D721Med (cell line): ENCODE measurements around the gene LLPH.

Experiments used
- DNase-seq: peaks from one replicate; pipeline ENCODE4 v3.0.0; 2011; ENCODE audit warnings: low spot score; ENCODE audit not compliant: insufficient read length
- FAIRE-seq: peaks from 2 replicates; lab custom pipeline; 2011; peaks lifted over from hg19 to GRCh38; lab: Jason Lieb, UNC
- TF ChIP-seq, protein P1 (sequence below): IDR thresholded peaks from 2 replicates; pipeline ENCODE4 v1.5.1; 2012; ENCODE audit warnings: mild to moderate bottlenecking, control low read depth; ENCODE audit not compliant: insufficient read depth; ENCODE audit errors: missing control alignments

The LLPH gene

DNA sequence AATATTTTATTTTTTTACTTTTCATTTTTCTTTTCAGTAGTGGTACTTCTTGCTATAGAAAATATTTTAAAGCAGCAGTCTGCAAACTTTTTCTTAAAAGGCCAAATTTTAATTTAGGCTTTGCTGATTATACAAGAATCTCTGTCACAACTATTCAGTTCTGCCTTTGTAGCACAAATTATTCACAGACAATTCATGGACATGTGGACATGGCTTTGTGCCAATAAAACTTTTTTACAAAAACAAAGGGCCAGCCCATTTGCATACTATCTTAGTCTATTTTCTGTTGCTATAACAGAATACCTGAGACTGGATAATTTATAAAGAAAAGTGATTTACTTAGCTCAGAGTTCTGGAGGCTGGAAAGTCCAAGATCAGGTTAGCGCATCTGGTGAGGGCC lies 17.1 kb downstream of the LLPH start:
- DNase-seq (no peak), FAIRE-seq (no peak)
- TF ChIP-seq, protein P1, sequence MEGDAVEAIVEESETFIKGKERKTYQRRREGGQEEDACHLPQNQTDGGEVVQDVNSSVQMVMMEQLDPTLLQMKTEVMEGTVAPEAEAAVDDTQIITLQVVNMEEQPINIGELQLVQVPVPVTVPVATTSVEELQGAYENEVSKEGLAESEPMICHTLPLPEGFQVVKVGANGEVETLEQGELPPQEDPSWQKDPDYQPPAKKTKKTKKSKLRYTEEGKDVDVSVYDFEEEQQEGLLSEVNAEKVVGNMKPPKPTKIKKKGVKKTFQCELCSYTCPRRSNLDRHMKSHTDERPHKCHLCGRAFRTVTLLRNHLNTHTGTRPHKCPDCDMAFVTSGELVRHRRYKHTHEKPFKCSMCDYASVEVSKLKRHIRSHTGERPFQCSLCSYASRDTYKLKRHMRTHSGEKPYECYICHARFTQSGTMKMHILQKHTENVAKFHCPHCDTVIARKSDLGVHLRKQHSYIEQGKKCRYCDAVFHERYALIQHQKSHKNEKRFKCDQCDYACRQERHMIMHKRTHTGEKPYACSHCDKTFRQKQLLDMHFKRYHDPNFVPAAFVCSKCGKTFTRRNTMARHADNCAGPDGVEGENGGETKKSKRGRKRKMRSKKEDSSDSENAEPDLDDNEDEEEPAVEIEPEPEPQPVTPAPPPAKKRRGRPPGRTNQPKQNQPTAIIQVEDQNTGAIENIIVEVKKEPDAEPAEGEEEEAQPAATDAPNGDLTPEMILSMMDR = no peak

GRCh38 chr12:66111605-66112004 lies 18.9 kb downstream of the LLPH start:
- DNase-seq (no peak), FAIRE-seq (no peak)
- TF ChIP-seq, protein P1 = no peak

GRCh38 chr12:66109056-66109455 lies 21.5 kb downstream of the LLPH start:
- no peak for FAIRE-seq
- no peak for DNase-seq

DNA sequence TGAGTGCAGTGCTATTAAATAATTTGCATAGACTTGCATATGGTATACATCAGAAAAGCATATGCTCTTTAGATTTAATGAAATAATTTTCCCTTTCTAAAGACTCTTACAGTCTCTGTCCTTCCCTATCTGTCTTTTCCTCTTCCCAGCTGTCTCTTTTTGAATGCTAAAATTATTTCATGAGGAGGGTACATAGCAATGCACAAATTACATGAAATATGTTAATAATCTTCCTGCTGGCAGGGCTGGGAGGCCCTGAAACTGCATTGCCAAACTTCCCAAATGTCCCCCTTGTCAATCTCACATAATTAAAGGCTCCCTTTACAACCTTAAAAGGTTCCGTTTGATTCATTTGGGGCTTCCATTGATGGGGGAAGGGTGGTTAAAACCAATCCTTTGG lies 22.2 kb downstream of the LLPH start:
- FAIRE-seq = no peak
- no peak for DNase-seq
- TF ChIP-seq, protein P1 = no peak

More at GRCh38 chr12:66109056-66109455, 21.5 kb downstream of the LLPH start:
- TF ChIP-seq, protein P1 = no peak

- DNase-seq (no peak), FAIRE-seq (peak; percentile 53)
- TF ChIP-seq, protein P1 = peak; percentile 64
Observed at GRCh38 chr12:66107451-66107915, 23.1 kb downstream of the LLPH start.

DNA sequence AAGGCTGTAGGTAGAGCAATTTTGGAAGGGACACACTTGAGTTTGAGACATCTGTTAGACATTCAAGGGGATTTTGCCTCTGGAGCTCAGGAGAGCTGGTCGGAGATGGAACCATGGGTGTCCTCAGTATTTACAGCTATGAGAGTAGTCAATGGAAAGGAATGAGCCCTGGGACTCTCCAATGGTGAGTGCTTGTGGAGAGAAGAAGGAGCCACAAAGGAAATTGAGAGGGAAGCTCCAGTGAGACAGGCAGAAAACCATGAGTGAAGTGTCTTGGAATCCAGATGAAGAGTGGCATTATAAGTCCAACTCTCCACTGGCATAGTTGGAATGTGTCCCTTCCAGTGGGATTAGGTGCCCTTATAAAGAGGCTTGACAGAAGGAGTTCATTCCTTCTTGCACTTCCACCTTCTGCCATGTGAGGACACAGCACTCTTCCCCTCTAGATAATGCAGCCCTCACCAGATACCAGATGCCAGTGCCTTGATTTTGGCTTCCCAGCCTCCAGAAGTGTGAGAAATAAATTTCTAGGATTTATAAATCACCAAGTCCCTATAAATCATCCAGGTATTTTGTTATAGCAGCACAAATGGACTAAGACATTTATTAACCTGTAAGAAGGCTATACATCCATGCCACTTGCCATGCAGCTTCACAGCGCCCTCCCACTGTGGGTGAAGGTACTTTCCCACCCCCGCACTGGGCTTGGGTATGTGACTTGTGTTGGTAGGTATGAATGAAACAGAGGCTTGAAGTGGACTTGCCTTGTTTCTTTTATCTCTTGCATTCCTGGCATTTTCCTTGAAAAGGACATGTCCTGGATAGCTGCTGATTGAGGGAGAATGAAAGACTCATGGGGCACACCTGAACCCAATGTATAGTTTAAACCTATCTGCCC lies 27.3 kb downstream of the LLPH start:
- DNase-seq (no peak), FAIRE-seq (no peak)
- TF ChIP-seq, protein P1 = no peak

- TF ChIP-seq, protein P1 = no peak
- FAIRE-seq (no peak), DNase-seq (no peak)
Observed at GRCh38 chr12:66092559-66093269, 37.8 kb downstream of the LLPH start.
